ENCODE results near the gene DNAJB6. TPM values are rescaled to one million over a fixed set of nuclear protein-coding genes. Genes with fewer than 3 reads are reported as not detected.
A peak's percentile ranks its signal among the peaks of the same experiment; 100 is the strongest.

DNAJB6 gene
- total RNA-seq, 5 donors from 2014 or later (not counting 1 experiment from before 2014, with no cell fraction given): 80.7 to 195 (median 89.1) TPM

GRCh38 chr7:157430721-157431120, 93.9 kb downstream of the DNAJB6 start:
- ChIA-PET CTCF (interaction anchor here in 1 of 2 donors (1.3 kb wide), 1 partner anchor 75 kb away, joined by 3 read pairs; no protein-coding TSS in a partner anchor), POLR2A (no interaction called here)
- WGBS (ENCODE audit: insufficient coverage): 92% methylated on average over 2 of the region's 7 CpGs

GRCh38 chr7:157431173-157431950, 94.6 kb downstream of the DNAJB6 start:
- ChIA-PET CTCF (interaction anchor here in 1 of 2 donors (0.6 to 1.3 kb wide), 3 partner anchors 10 to 75 kb away, joined by 3 read pairs; no protein-coding TSS in a partner anchor), POLR2A (no interaction called here)
- Histone ChIP-seq H3K27ac (ENCODE audit: low read length) (no peak overlapping the region), H3K4me1 (ENCODE audit: control insufficient read depth in 1 of 2, extremely low read depth in 1 of 2, insufficient read depth in 2 of 2, low read length in 2 of 2) (peaks cover 0 to 13% of the 10 kb centered on the region in 2 experiments), H3K36me3 (ENCODE audit: control insufficient read depth in 2 of 2, extremely low read depth in 1 of 2, insufficient read depth in 1 of 2, low read length in 1 of 2) (no peaks in the 10 kb centered on the region), H3K4me3 (ENCODE audit: control insufficient read depth in 1 of 2, extremely low read depth in 1 of 2, low read length in 1 of 2) (no peak overlapping the region), H3K9me3 (no peaks in the 10 kb centered on the region), H3K27me3 (replicated peaks in 1 of 2; ENCODE audit: control insufficient read depth in 2 of 2, extremely low read depth in 1 of 2, insufficient read depth in 2 of 2, low read length in 1 of 2) (peaks cover 0 to 18% of the 10 kb centered on the region in 2 experiments)
- DNase-seq (peak in 2 of 35 experiments; percentile 2 to 19), ATAC-seq (replicated peaks in 1 of 4) (no peak)
- H3K4me1 Mint-ChIP-seq: peaks cover 13 to 19% (median 15%) of the 10 kb centered on the region in 3 donors
- 86% methylated on average over 25 of the region's 29 CpGs for WGBS (ENCODE audit: insufficient coverage)
- no peaks in the 10 kb centered on the region for H3K36me3 Mint-ChIP-seq
- no peak overlapping the region for H3K4me3 Mint-ChIP-seq
- H3K27ac Mint-ChIP-seq: no peak overlapping the region
- H3K9me3 Mint-ChIP-seq: no peaks in the 10 kb centered on the region
- H3K27me3 Mint-ChIP-seq: no peaks in the 10 kb centered on the region

More at GRCh38 chr7:157430721-157431120, 93.9 kb downstream of the DNAJB6 start:
- H3K27me3 Mint-ChIP-seq: no peaks in the 10 kb centered on the region
- H3K36me3 Mint-ChIP-seq: no peaks in the 10 kb centered on the region
- H3K9me3 Mint-ChIP-seq: no peaks in the 10 kb centered on the region
- Histone ChIP-seq H3K27ac (ENCODE audit: low read length) (no peak overlapping the region), H3K27me3 (replicated peaks in 1 of 2; ENCODE audit: control insufficient read depth in 2 of 2, extremely low read depth in 1 of 2, insufficient read depth in 2 of 2, low read length in 1 of 2) (peaks cover 0 to 18% of the 10 kb centered on the region in 2 experiments), H3K9me3 (no peaks in the 10 kb centered on the region), H3K36me3 (ENCODE audit: control insufficient read depth in 2 of 2, extremely low read depth in 1 of 2, insufficient read depth in 1 of 2, low read length in 1 of 2) (no peaks in the 10 kb centered on the region), H3K4me3 (ENCODE audit: control insufficient read depth in 1 of 2, extremely low read depth in 1 of 2, low read length in 1 of 2) (no peak overlapping the region), H3K4me1 (ENCODE audit: control insufficient read depth in 1 of 2, extremely low read depth in 1 of 2, insufficient read depth in 2 of 2, low read length in 2 of 2) (peaks cover 0 to 13% of the 10 kb centered on the region in 2 experiments)
- H3K4me3 Mint-ChIP-seq: no peak overlapping the region
- no peak overlapping the region for H3K27ac Mint-ChIP-seq
- ATAC-seq (replicated peaks in 1 of 4) (no peak), DNase-seq (peak in 2 of 35 experiments; percentile 1 to 5)
- peaks cover 13 to 19% (median 15%) of the 10 kb centered on the region in 3 donors for H3K4me1 Mint-ChIP-seq

- ChIA-PET CTCF (interaction anchor here in 1 of 2 donors (0.6 to 1.3 kb wide), 4 partner anchors 11 to 74 kb away, joined by 3 to 4 read pairs (median 3); no protein-coding TSS in a partner anchor), POLR2A (no interaction called here)
- H3K4me1 ChIP-seq (ENCODE audit: control insufficient read depth in 1 of 2, extremely low read depth in 1 of 2, insufficient read depth in 2 of 2, low read length in 2 of 2): peaks cover 0 to 13% of the 10 kb centered on the region in 2 experiments
- peaks cover 13 to 19% (median 15%) of the 10 kb centered on the region in 3 donors for H3K4me1 Mint-ChIP-seq
- H3K36me3 Mint-ChIP-seq: no peaks in the 10 kb centered on the region
- no peaks in the 10 kb centered on the region for H3K36me3 ChIP-seq (ENCODE audit: control insufficient read depth in 2 of 2, extremely low read depth in 1 of 2, insufficient read depth in 1 of 2, low read length in 1 of 2)
- peak overlapping the region in 1 of 3 donors; percentile 57 for H3K4me3 Mint-ChIP-seq
- no peak overlapping the region for H3K27ac Mint-ChIP-seq
- H3K4me3 ChIP-seq (ENCODE audit: control insufficient read depth in 1 of 2, extremely low read depth in 1 of 2, low read length in 1 of 2): no peak overlapping the region
- H3K9me3 ChIP-seq: no peaks in the 10 kb centered on the region
- H3K27ac ChIP-seq (ENCODE audit: low read length): no peak overlapping the region
- H3K9me3 Mint-ChIP-seq: no peaks in the 10 kb centered on the region
- no peaks in the 10 kb centered on the region for H3K27me3 Mint-ChIP-seq
- 82% methylated on average over 18 of the region's 22 CpGs for WGBS (ENCODE audit: insufficient coverage)
- no peak for ATAC-seq (replicated peaks in 1 of 4)
- peaks cover 0 to 15% of the 10 kb centered on the region in 2 experiments for H3K27me3 ChIP-seq (replicated peaks in 1 of 2; ENCODE audit: control insufficient read depth in 2 of 2, extremely low read depth in 1 of 2, insufficient read depth in 2 of 2, low read length in 1 of 2)
- peak in 1 of 35 experiments; percentile 2 for DNase-seq
These were observed 95.2 kb downstream of the DNAJB6 start for GRCh38 chr7:157431951-157432540.

- DNase-seq: peak in 2 of 35 experiments; percentile 4 to 27
- H3K4me3 Mint-ChIP-seq: peak overlapping the region in 2 of 3 donors; percentile 25 to 57
- Histone ChIP-seq H3K27ac (ENCODE audit: low read length) (no peak overlapping the region), H3K36me3 (ENCODE audit: control insufficient read depth in 2 of 2, extremely low read depth in 1 of 2, insufficient read depth in 1 of 2, low read length in 1 of 2) (no peaks in the 10 kb centered on the region), H3K4me3 (ENCODE audit: control insufficient read depth in 1 of 2, extremely low read depth in 1 of 2, low read length in 1 of 2) (no peak overlapping the region), H3K27me3 (replicated peaks in 1 of 2; ENCODE audit: control insufficient read depth in 2 of 2, extremely low read depth in 1 of 2, insufficient read depth in 2 of 2, low read length in 1 of 2) (peaks cover 0 to 17% of the 10 kb centered on the region in 2 experiments), H3K4me1 (ENCODE audit: control insufficient read depth in 1 of 2, extremely low read depth in 1 of 2, insufficient read depth in 2 of 2, low read length in 2 of 2) (peaks cover 0 to 13% of the 10 kb centered on the region in 2 experiments), H3K9me3 (no peaks in the 10 kb centered on the region)
- no peaks in the 10 kb centered on the region for H3K36me3 Mint-ChIP-seq
- peak in 3 of 4 experiments; percentile 14 to 44 (median 21) for ATAC-seq (replicated peaks in 1 of 4)
- CTCF ChIA-PET: interaction anchor here in 1 of 2 donors (0.7 kb wide), 1 partner anchor 36 kb away, joined by 4 read pairs; no protein-coding TSS in a partner anchor
- 0% methylated on average over 1 of the region's 17 CpGs for WGBS (ENCODE audit: insufficient coverage)
- POLR2A ChIA-PET: no interaction called here
- no peaks in the 10 kb centered on the region for H3K27me3 Mint-ChIP-seq
- no peaks in the 10 kb centered on the region for H3K9me3 Mint-ChIP-seq
- peaks cover 13 to 19% (median 15%) of the 10 kb centered on the region in 3 donors for H3K4me1 Mint-ChIP-seq
- H3K27ac Mint-ChIP-seq: no peak overlapping the region
These were observed 95.7 kb downstream of the DNAJB6 start for GRCh38 chr7:157432541-157432956.

- DNase-seq (peak in 33 of 35 experiments; percentile 12 to 76 (median 55)), ATAC-seq (replicated peaks in 1 of 4) (peak; percentile 68 to 81 (median 75))
- no peaks in the 10 kb centered on the region for H3K9me3 Mint-ChIP-seq
- H3K36me3 ChIP-seq (ENCODE audit: control insufficient read depth in 2 of 2, extremely low read depth in 1 of 2, insufficient read depth in 1 of 2, low read length in 1 of 2): no peaks in the 10 kb centered on the region
- peaks cover 0 to 13% of the 10 kb centered on the region in 2 experiments for H3K4me1 ChIP-seq (ENCODE audit: control insufficient read depth in 1 of 2, extremely low read depth in 1 of 2, insufficient read depth in 2 of 2, low read length in 2 of 2)
- H3K27ac ChIP-seq (ENCODE audit: low read length): no peak overlapping the region
- ChIA-PET CTCF (interaction anchor here in 1 of 2 donors (0.7 kb wide), 1 partner anchor 35 kb away, joined by 4 read pairs; no protein-coding TSS in a partner anchor), POLR2A (no interaction called here)
- peaks cover 0 to 19% of the 10 kb centered on the region in 2 experiments for H3K27me3 ChIP-seq (replicated peaks in 1 of 2; ENCODE audit: control insufficient read depth in 2 of 2, extremely low read depth in 1 of 2, insufficient read depth in 2 of 2, low read length in 1 of 2)
- 33% methylated on average over 17 of the region's 18 CpGs for WGBS (ENCODE audit: insufficient coverage)
- no peaks in the 10 kb centered on the region for H3K9me3 ChIP-seq
- peaks cover 13 to 19% (median 15%) of the 10 kb centered on the region in 3 donors for H3K4me1 Mint-ChIP-seq
- H3K4me3 Mint-ChIP-seq: peak overlapping the region in 2 of 3 donors; percentile 25 to 57
- no peaks in the 10 kb centered on the region for H3K36me3 Mint-ChIP-seq
- H3K4me3 ChIP-seq (ENCODE audit: control insufficient read depth in 1 of 2, extremely low read depth in 1 of 2, low read length in 1 of 2): no peak overlapping the region
- H3K27ac Mint-ChIP-seq: peak overlapping the region in 1 of 2 donors; percentile 44
- H3K27me3 Mint-ChIP-seq: no peaks in the 10 kb centered on the region
These were observed 96.3 kb downstream of the DNAJB6 start for GRCh38 chr7:157432957-157433576.

- WGBS (ENCODE audit: insufficient coverage): 94% methylated on average over 7 of the region's 12 CpGs
- Histone ChIP-seq H3K27ac (ENCODE audit: low read length) (no peak overlapping the region), H3K9me3 (no peaks in the 10 kb centered on the region), H3K4me1 (ENCODE audit: control insufficient read depth in 1 of 2, extremely low read depth in 1 of 2, insufficient read depth in 2 of 2, low read length in 2 of 2) (peaks cover 0 to 13% of the 10 kb centered on the region in 2 experiments), H3K27me3 (replicated peaks in 1 of 2; ENCODE audit: control insufficient read depth in 2 of 2, extremely low read depth in 1 of 2, insufficient read depth in 2 of 2, low read length in 1 of 2) (peaks cover 0 to 19% of the 10 kb centered on the region in 2 experiments), H3K36me3 (ENCODE audit: control insufficient read depth in 2 of 2, extremely low read depth in 1 of 2, insufficient read depth in 1 of 2, low read length in 1 of 2) (no peaks in the 10 kb centered on the region), H3K4me3 (ENCODE audit: control insufficient read depth in 1 of 2, extremely low read depth in 1 of 2, low read length in 1 of 2) (no peak overlapping the region)
- DNase-seq (peak in 2 of 35 experiments; percentile 1 to 17), ATAC-seq (replicated peaks in 1 of 4) (peak in 1 of 4 experiments; percentile 7)
- POLR2A ChIA-PET: no interaction called here
- no peak overlapping the region for H3K27ac Mint-ChIP-seq
- no peaks in the 10 kb centered on the region for H3K36me3 Mint-ChIP-seq
- CTCF ChIA-PET: no interaction called here
- H3K4me3 Mint-ChIP-seq: no peak overlapping the region
- no peaks in the 10 kb centered on the region for H3K27me3 Mint-ChIP-seq
- H3K4me1 Mint-ChIP-seq: peaks cover 13 to 19% (median 15%) of the 10 kb centered on the region in 3 donors
- H3K9me3 Mint-ChIP-seq: no peaks in the 10 kb centered on the region
These were observed 96.8 kb downstream of the DNAJB6 start for GRCh38 chr7:157433628-157434027.

Data from T-cell (primary cell).